PC-3 (cell line): ENCODE data around the gene NRIP1.

Source experiments
- CTCF ChIP-seq: fragments of 300-600 bp; sonication (generic); conservative IDR thresholded peaks from 2 replicates; pipeline ENCODE4 v1.5.1; 2017; ENCODE audit warnings: antibody characterized with exemption, low read depth, mild to moderate bottlenecking, low read length
- EZH2 ChIP-seq: fragments of 300-600 bp; sonication (generic); IDR thresholded peaks from one replicate; pipeline ENCODE4 v1.6.1; 2017; ENCODE audit warnings: antibody characterized with exemption, mild to moderate bottlenecking, low read length; ENCODE audit not compliant: unreplicated experiment
- EZH2phosphoT487 ChIP-seq: fragments of 300-600 bp; sonication (generic); IDR thresholded peaks from 2 replicates; pipeline ENCODE4 v1.6.1; 2018; ENCODE audit warnings: mild to moderate bottlenecking, antibody characterized with exemption, low read length, borderline replicate concordance

GRCh38 chr21:15097580-15097979 lies 32.8 kb upstream of the NRIP1 start:
- no peak for TF ChIP-seq EZH2
- TF ChIP-seq CTCF: no peak
- no peak for TF ChIP-seq EZH2phosphoT487
